CD14-positive monocyte (primary cell): ENCODE results near the gene KCTD16. TPM values are rescaled to one million over a fixed set of nuclear protein-coding genes. Genes with fewer than 3 reads are reported as not detected.

Experiments used
- DNase-seq, 3 donors: peaks; one replicate each; pipeline ENCODE4 v3.0.0-alpha.2; 2011 to 2022
- H2AFZ ChIP-seq: 2 replicates; pipeline ENCODE4 v1.6.0; 2012; ENCODE audit warnings: mild to moderate bottlenecking, low read depth, low read length, inconsistent platforms; ENCODE audit not compliant: insufficient read depth, poor library complexity, severe bottlenecking
- H3K27ac ChIP-seq, 2 donors: 1 replicate in 1 of 2; 2 replicates in 1 of 2; pipeline ENCODE4 v1.5.1; 2012 to 2013; ENCODE audit warnings: low read length in 2 of 2, control low read depth in 1 of 2, inconsistent platforms in 1 of 2, low read depth in 1 of 2, mild to moderate bottlenecking in 1 of 2
- H3K27me3 ChIP-seq, 2 donors: one replicate each; pipeline versions ENCODE4 v1.6.0 to v1.6.1; 2011 to 2013; ENCODE audit warnings: low read length in 2 of 2; ENCODE audit not compliant: control insufficient read depth in 2 of 2, insufficient read depth in 2 of 2
- H3K36me3 ChIP-seq, 2 donors: replicated peaks in 1 of 2; 1 replicate in 1 of 2; 2 replicates in 1 of 2; pipeline versions ENCODE4 v1.5.1 to v1.6.1; 2012 to 2013; ENCODE audit warnings: low read length in 2 of 2, control low read depth in 1 of 2, inconsistent platforms in 1 of 2, mild to moderate bottlenecking in 1 of 2; ENCODE audit not compliant: insufficient read depth in 2 of 2, control insufficient read depth in 1 of 2
- H3K4me1 ChIP-seq, 2 donors: 1 replicate in 1 of 2; 2 replicates in 1 of 2; pipeline versions ENCODE4 v1.5.1 to v1.6.1; 2012 to 2013; ENCODE audit warnings: low read length in 2 of 2, control low read depth in 1 of 2, inconsistent platforms in 1 of 2, mild to moderate bottlenecking in 1 of 2, moderate library complexity in 1 of 2; ENCODE audit not compliant: insufficient read depth in 2 of 2, control insufficient read depth in 1 of 2
- H3K4me2 ChIP-seq: replicated peaks from 2 replicates; pipeline ENCODE3; 2012; ENCODE audit warnings: low read length, moderate library complexity, mild to moderate bottlenecking; ENCODE audit not compliant: poor library complexity, severe bottlenecking; ENCODE audit errors: extremely low read depth
- H3K4me3 ChIP-seq, 3 experiments: fragments of 200-600 bp in 1 of 3; sonication (generic) in 1 of 3; replicated peaks in 1 of 3; 1 replicate in 2 of 3; 2 replicates in 1 of 3; pipeline ENCODE4 v1.5.1; 2011 to 2013; ENCODE audit warnings: low read length in 3 of 3, mild to moderate bottlenecking in 3 of 3, control low read depth in 2 of 3, low read depth in 2 of 3, inconsistent platforms in 1 of 3, moderate library complexity in 1 of 3
- H3K79me2 ChIP-seq: 2 replicates; pipeline ENCODE4 v1.6.0; 2012; ENCODE audit warnings: mild to moderate bottlenecking, control low read depth, inconsistent platforms, low read length, moderate library complexity; ENCODE audit not compliant: insufficient read depth
- H3K9ac ChIP-seq: 2 replicates; pipeline ENCODE4 v1.6.0; 2017; ENCODE audit warnings: low read length, mild to moderate bottlenecking; ENCODE audit not compliant: insufficient read depth, poor library complexity, severe bottlenecking
- H3K9me3 ChIP-seq, 2 donors: replicated peaks in 1 of 2; 1 replicate in 1 of 2; 2 replicates in 1 of 2; pipeline versions ENCODE4 v1.5.1 to v1.6.1; 2012 to 2013; ENCODE audit warnings: low read length in 2 of 2, control low read depth in 1 of 2; ENCODE audit not compliant: control insufficient read depth in 1 of 2, insufficient read depth in 1 of 2
- H4K20me1 ChIP-seq: 2 replicates; pipeline ENCODE4 v1.6.0; 2012; ENCODE audit warnings: mild to moderate bottlenecking, low read length, control low read depth, moderate library complexity; ENCODE audit not compliant: insufficient read depth
- H3K27ac Mint-ChIP-seq, 7 donors: one replicate each; pipeline ENCODE4 v1.8.0; 2020; ENCODE audit warnings: mild to moderate bottlenecking in 7 of 7, mixed read lengths in 7 of 7, moderate library complexity in 6 of 7, inconsistent platforms in 2 of 7
- H3K27me3 Mint-ChIP-seq, 3 donors: one replicate each; pipeline ENCODE4 v1.8.0; 2021 to 2022; ENCODE audit warnings: low read depth in 3 of 3, mild to moderate bottlenecking in 3 of 3, mixed read lengths in 3 of 3, moderate library complexity in 3 of 3, inconsistent platforms in 1 of 3
- H3K36me3 Mint-ChIP-seq, 2 donors: one replicate each; pipeline ENCODE4 v1.8.0; 2020; ENCODE audit warnings: mixed read lengths in 2 of 2, inconsistent platforms in 1 of 2, mild to moderate bottlenecking in 1 of 2
- H3K4me1 Mint-ChIP-seq: one replicate; pipeline ENCODE4 v1.8.0; 2020; ENCODE audit warnings: mild to moderate bottlenecking, mixed read lengths
- H3K4me3 Mint-ChIP-seq, 2 donors: one replicate each; pipeline ENCODE4 v1.8.0; 2020; ENCODE audit warnings: mild to moderate bottlenecking in 2 of 2, mixed read lengths in 2 of 2, moderate library complexity in 1 of 2
- H3K9me3 Mint-ChIP-seq, 7 donors: one replicate each; pipeline ENCODE4 v1.8.0; 2020 to 2022; ENCODE audit warnings: mixed read lengths in 7 of 7, mild to moderate bottlenecking in 6 of 7, moderate library complexity in 6 of 7, inconsistent platforms in 2 of 7
- CTCF ChIP-seq: fragments of 200-600 bp; IDR thresholded peaks from one replicate; pipeline ENCODE4 v1.8.0; 2022; ENCODE audit warnings: antibody characterized with exemption, mild to moderate bottlenecking
- WGBS: methylation state at CpG from one replicate; pipeline ENCODE4 v1.1.5; 2013; ENCODE audit warnings: missing lambda C conversion rate; ENCODE audit not compliant: insufficient coverage; 5-methylcytosine and 5-hydroxymethylcytosine counted together
- intact Hi-C, 2 donors: fragments of 100-400 bp; cut with micrococcal nuclease; formaldehyde crosslinking; loops; one replicate each; pipeline versions ENCODE4 v1.15.0 to v1.15.1; 2023
- polyA plus RNA-seq, 3 donors: library from polyadenylated mRNA; depleted of rRNA in 1 of 3; unstranded in 2 of 3; stranded (reverse) in 1 of 3; fragments of 300-500 nt in 2 of 3; fragments of >200 nt in 1 of 3; fragmentation: Illumina TruSeq in 2 of 3; gene quantifications; 1 replicate in 2 of 3; 2 replicates in 1 of 3; pipeline ENCODE4 v1.2.3, GENCODE V29; 2012 to 2021

Gene KCTD16
- polyA plus RNA-seq, 3 donors: not detected

GRCh38 chr5:144139586-144139985 is 31.1 kb upstream of the KCTD16 start:
- intact Hi-C loops: no loop called here
- WGBS: 92% methylated on average over 2 of the region's 5 CpGs
- H3K27me3 Mint-ChIP-seq: peaks cover 0 to 6% (median 2%) of the 10 kb centered on the region in 3 donors

GRCh38 chr5:144141585-144141984 is 29.1 kb upstream of the KCTD16 start:
- H3K79me2 ChIP-seq: no peaks in the 10 kb centered on the region
- intact Hi-C loops: no loop called here
- H3K4me3 ChIP-seq: no peak overlapping the region
- Mint-ChIP-seq H3K4me3 (no peak overlapping the region), H3K27ac (peak overlapping the region in 1 of 7 donors; percentile 53), H3K4me1 (peaks cover 9% of the 10 kb centered on the region), H3K27me3 (peaks cover 0 to 8% (median 0%) of the 10 kb centered on the region in 3 donors), H3K36me3 (no peaks in the 10 kb centered on the region), H3K9me3 (no peaks in the 10 kb centered on the region)
- no peak overlapping the region for H3K4me2 ChIP-seq
- H3K27ac ChIP-seq: no peak overlapping the region
- H3K27me3 ChIP-seq: no peaks in the 10 kb centered on the region
- 100% methylated on average over 2 of the region's 2 CpGs for WGBS
- H2AFZ ChIP-seq: peak overlapping the region; percentile 64
- no peaks in the 10 kb centered on the region for H3K9me3 ChIP-seq
- H3K36me3 ChIP-seq: no peaks in the 10 kb centered on the region
- H3K9ac ChIP-seq: no peak overlapping the region
- no peaks in the 10 kb centered on the region for H3K4me1 ChIP-seq
- TF ChIP-seq CTCF: no peak
- H4K20me1 ChIP-seq: no peaks in the 10 kb centered on the region
- DNase-seq: no peak

More at GRCh38 chr5:144139586-144139985, 31.1 kb upstream of the KCTD16 start:
- TF ChIP-seq CTCF: no peak
- Histone ChIP-seq H3K36me3 (no peaks in the 10 kb centered on the region), H3K4me1 (no peaks in the 10 kb centered on the region), H4K20me1 (no peaks in the 10 kb centered on the region), H3K4me2 (no peak overlapping the region), H3K27ac (no peak overlapping the region), H3K9ac (no peak overlapping the region), H3K79me2 (no peaks in the 10 kb centered on the region), H3K9me3 (no peaks in the 10 kb centered on the region), H3K4me3 (no peak overlapping the region), H2AFZ (no peak overlapping the region), H3K27me3 (no peaks in the 10 kb centered on the region)
- no peak overlapping the region for H3K4me3 Mint-ChIP-seq
- no peaks in the 10 kb centered on the region for H3K9me3 Mint-ChIP-seq
- no peak overlapping the region for H3K27ac Mint-ChIP-seq
- peaks cover 17% of the 10 kb centered on the region for H3K4me1 Mint-ChIP-seq
- DNase-seq: no peak
- no peaks in the 10 kb centered on the region for H3K36me3 Mint-ChIP-seq
